HAP-1 (cell line): ENCODE data around the gene CFAP299.
"Not testable (repeated sequence)": the region's sequence is repeated elsewhere in the genome, so short reads cannot be mapped to it uniquely, and the experiment has no call there.

Experiments used
- DNase-seq, 2 experiments: peaks; one replicate each; pipeline ENCODE4 v3.0.0-alpha.2; 2016 to 2020; ENCODE audit warnings: low spot score in 2 of 2
- H3K27me3 ChIP-seq: fragments of 250-450 bp; sonication (Bioruptor Pico); 2 replicates; pipeline ENCODE4 v1.5.1; 2020; ENCODE audit warnings: low read depth, mild to moderate bottlenecking, moderate library complexity
- H3K36me3 ChIP-seq: fragments of 250-450 bp; sonication (Bioruptor Pico); replicated peaks from 2 replicates; pipeline ENCODE4 v1.5.1; 2020; ENCODE audit warnings: mild to moderate bottlenecking
- H3K4me1 ChIP-seq: fragments of 250-450 bp; sonication (Bioruptor Pico); 2 replicates; pipeline ENCODE4 v1.5.1; 2020; ENCODE audit warnings: mild to moderate bottlenecking
- H3K4me3 ChIP-seq: fragments of 250-450 bp; sonication (Bioruptor Pico); 2 replicates; pipeline ENCODE4 v1.5.1; 2020; ENCODE audit warnings: mild to moderate bottlenecking, moderate library complexity
- H3K9me3 ChIP-seq: fragments of 250-450 bp; sonication (Bioruptor Pico); 2 replicates; pipeline ENCODE4 v1.5.1; 2020; ENCODE audit warnings: mild to moderate bottlenecking, moderate library complexity
- in situ Hi-C: fragments of 300-500 bp; cut with MboI; formaldehyde crosslinking; loops from 3 replicates; pipeline ENCODE4 v1.14.3; 2020; ENCODE audit warnings: low sequenced_read_pairs, inconsistent platforms, mixed read lengths

The CFAP299 gene

DNA sequence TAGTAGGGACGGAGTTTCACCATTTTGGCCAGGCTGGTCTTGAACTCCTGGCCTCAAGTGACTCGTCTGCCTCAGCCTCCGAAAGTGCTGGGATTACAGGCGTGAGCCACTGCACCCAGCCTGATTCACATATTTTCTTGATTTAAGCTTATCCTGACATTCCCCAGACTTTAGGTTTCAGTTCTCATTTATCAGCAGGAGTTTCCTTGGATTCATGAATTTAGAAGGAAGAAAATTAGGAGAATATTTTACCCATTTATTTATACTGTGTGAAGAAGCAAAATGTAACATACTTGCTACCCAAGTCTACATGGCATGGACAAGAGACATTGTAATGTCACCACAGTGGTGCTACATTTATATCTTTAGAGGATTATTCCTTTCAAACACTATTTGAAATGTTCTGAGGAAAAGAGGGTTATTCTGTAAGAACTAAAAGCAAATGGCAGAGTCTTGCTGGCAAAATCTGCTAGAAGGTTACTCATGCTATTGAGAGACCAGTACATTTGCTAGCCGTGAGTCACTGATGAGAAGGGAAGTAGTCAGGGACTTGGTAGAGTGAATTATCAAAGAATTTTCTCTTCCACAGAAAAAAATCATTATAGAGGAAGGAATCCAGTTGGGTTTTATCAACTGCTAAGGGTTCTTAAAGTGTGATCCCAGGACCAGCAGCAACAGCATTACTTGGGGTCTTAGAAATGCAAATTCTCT is 26.1 kb upstream of the CFAP299 start:
- DNase-seq = no peak
- in situ Hi-C loops = no loop called here

DNA sequence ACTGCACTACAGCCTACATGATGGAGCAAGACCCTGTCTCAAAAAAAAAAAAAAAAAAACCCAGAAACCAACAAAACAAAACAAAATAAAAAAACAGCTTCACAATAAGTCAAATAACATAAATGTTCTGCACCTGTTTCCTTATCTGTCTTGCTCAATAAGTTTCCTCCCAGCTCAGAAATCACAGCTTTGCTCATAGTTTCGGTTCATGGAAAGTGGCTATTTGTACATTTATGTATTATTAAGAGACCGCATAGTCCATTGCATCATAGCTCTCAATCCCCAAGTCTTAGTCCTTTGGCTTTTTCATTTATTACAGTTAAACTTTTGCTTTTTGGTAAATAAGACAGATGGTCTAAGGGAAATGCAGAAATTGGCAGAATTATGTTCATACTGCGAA is 24.4 kb upstream of the CFAP299 start:
- peaks cover 37% of the 10 kb centered on the region for H3K4me1 ChIP-seq
- no peaks in the 10 kb centered on the region; the same call in none of the 2 replicates for H3K27me3 ChIP-seq
- H3K4me3 ChIP-seq = no peak overlapping the region
- H3K9me3 ChIP-seq = no peaks in the 10 kb centered on the region
- no peaks in the 10 kb centered on the region for H3K36me3 ChIP-seq
- no peak for DNase-seq
- in situ Hi-C loops = no loop called here

More for the DNA sequence above, 26.1 kb upstream of the CFAP299 start:
- H3K4me1 ChIP-seq = peaks cover 30% of the 10 kb centered on the region
- H3K9me3 ChIP-seq = no peaks in the 10 kb centered on the region
- no peaks in the 10 kb centered on the region; the same call in none of the 2 replicates for H3K27me3 ChIP-seq
- no peaks in the 10 kb centered on the region for H3K36me3 ChIP-seq
- no peak overlapping the region for H3K4me3 ChIP-seq

DNA sequence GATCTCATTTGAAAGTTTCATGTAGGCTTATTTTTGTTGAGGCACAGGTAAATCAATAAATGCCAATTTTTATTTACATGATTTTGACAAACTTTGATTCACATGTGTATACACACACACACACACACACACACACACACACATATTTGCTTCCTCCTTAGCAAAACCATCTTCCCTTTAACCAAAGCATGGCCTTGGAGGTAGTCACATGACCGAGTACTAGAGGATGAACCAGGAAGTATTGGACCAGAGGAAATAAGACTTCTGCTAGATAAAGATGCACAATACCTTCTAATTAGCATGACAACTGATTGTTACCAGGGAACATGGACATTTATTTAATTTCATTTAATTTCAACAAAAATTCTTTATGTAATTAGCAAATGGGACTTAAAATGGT is 23.4 kb upstream of the CFAP299 start:
- Histone ChIP-seq H3K4me3 (no peak overlapping the region), H3K4me1 (peaks cover 31% of the 10 kb centered on the region), H3K27me3 (no peaks in the 10 kb centered on the region; the same call in none of the 2 replicates), H3K36me3 (no peaks in the 10 kb centered on the region), H3K9me3 (no peaks in the 10 kb centered on the region)
- in situ Hi-C loops = no loop called here
- DNase-seq = no peak

DNA sequence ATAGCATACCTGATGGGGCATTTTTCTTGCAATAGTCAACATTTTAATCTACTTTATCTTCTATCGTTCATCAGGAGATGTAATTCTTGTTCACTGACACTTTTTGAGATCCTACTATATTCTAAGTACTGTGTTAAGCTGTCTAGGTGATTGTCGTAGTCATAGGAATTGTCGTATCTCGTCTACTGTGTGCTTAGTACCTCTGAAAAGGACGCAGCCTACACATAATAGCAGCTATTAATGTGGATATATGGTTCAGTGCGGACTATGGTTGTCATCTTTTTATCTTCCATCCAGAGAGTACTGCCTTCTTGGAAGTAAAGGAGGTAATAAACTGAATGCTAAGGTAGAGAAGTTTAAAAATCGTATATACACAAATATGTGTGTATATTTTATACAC is 21.9 kb upstream of the CFAP299 start:
- in situ Hi-C loops = no loop called here
- Histone ChIP-seq H3K36me3 (no peaks in the 10 kb centered on the region), H3K4me1 (peaks cover 16% of the 10 kb centered on the region), H3K9me3 (no peaks in the 10 kb centered on the region), H3K4me3 (no peak overlapping the region), H3K27me3 (no peaks in the 10 kb centered on the region; the same call in none of the 2 replicates)
- DNase-seq = no peak

DNA sequence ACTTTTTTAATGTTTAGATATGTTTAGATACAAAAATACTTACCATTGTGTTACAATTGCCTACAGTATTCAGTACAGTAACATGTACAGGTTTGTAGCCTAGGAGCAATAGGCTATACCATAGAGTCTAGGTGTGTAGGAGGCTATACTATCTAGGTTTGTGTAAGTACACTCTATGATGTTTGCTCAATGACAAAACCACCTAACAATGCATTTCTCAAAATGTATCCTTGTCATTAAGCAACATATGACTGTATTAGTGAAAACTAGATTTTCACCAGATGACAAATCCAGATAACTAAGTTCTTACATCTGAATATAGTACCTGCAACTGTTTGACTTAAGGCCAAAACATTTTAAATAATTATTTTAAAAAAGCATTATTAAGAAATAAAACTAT is 19.7 kb upstream of the CFAP299 start:
- H3K36me3 ChIP-seq, H3K27me3 ChIP-seq, in situ Hi-C loops, H3K9me3 ChIP-seq, H3K4me3 ChIP-seq, DNase-seq: not testable (repeated sequence)
- H3K4me1 ChIP-seq = peaks cover 13% of the 10 kb centered on the region

DNA sequence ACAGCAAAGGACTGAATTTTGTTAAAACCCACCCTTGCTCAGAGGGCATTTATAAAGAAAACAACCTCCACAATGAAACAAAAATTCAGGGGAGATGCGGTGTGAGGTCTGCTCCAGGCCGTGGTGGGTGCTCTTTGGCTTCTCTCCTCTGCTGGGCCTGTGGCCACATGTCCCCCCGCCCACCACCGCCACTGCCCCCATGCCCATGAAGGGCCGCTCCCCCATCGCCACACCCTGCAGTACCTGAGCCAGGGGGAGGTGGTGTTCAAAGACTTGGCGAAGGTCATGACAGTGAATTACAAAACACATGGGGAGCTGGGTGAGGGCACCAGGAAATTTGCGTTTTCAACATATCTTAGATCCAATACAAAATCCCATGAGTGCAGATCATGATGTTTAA is 14.2 kb upstream of the CFAP299 start:
- Histone ChIP-seq H3K9me3 (no peaks in the 10 kb centered on the region), H3K36me3 (no peaks in the 10 kb centered on the region), H3K27me3 (no peaks in the 10 kb centered on the region; the same call in 1 of the 2 replicates), H3K4me3 (no peak overlapping the region), H3K4me1 (no peaks in the 10 kb centered on the region)
- in situ Hi-C loops = no loop called here
- no peak for DNase-seq

DNA sequence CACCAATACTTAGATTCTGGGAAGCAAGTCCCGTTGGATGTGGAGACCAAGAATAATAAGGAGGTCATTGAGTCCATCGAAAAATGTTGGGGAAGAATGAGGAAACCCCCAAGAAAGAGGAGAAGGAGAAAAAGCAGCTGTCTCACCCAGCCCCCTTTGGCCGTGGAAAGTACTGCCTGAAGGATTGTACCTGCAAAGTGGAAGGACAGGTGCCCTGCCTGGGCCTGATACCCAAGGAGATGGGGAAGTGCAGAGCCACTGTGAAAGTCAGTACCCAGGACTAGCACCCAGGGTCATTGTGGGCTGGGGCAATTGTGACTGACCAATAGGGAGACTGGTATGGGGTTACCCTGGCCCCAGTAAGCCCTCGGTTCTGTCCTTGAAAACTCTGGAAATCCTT is 13.8 kb upstream of the CFAP299 start:
- Histone ChIP-seq H3K4me1 (no peaks in the 10 kb centered on the region), H3K27me3 (no peaks in the 10 kb centered on the region; the same call in 1 of the 2 replicates), H3K36me3 (no peaks in the 10 kb centered on the region), H3K9me3 (no peaks in the 10 kb centered on the region), H3K4me3 (no peak overlapping the region)
- in situ Hi-C loops = no loop called here
- no peak for DNase-seq

DNA sequence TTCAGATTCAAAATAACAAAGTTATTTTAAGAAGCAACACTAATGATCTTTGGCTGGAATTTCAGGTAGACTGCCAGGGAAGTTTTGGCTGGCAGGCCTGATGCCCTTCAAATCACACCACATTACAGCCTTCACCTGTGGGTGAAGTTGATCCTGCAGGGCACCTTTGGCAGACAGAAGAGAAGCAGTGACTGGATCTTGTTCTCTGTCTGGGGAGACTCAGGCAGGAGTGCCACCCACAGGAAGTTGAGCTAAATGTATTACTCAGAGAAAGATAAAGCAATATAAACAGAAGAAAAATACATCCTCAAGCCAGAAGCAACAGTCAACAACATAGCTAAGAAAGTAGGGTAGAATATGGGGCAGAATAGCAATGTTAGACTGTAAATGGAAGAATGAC is 12.8 kb upstream of the CFAP299 start:
- DNase-seq = no peak
- Histone ChIP-seq H3K36me3 (no peaks in the 10 kb centered on the region), H3K4me3 (no peak overlapping the region), H3K4me1 (no peaks in the 10 kb centered on the region), H3K9me3 (no peaks in the 10 kb centered on the region), H3K27me3 (no peaks in the 10 kb centered on the region)
- in situ Hi-C loops = no loop called here

DNA sequence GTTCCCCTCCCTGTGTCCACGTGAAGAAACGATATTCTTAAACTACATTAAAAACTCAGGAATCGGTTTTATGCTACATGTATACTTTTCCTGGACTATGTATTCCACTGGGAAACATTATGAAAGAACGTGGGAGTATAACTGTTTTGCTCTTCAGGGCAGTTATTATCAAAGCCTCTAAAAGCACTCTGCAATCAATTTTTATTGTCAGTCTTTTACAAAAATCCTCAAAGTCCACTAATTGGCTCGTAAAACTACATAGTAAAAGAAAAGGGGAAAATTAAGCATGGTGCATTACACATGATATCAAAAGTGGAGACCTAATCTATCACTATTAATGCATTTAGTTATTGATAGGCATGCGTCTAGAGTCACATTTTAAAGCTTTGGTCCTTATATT is 11.4 kb upstream of the CFAP299 start:
- Histone ChIP-seq H3K9me3 (no peaks in the 10 kb centered on the region), H3K27me3 (no peaks in the 10 kb centered on the region), H3K36me3 (no peaks in the 10 kb centered on the region), H3K4me3 (no peak overlapping the region), H3K4me1 (no peaks in the 10 kb centered on the region)
- in situ Hi-C loops = no loop called here
- DNase-seq = no peak

DNA sequence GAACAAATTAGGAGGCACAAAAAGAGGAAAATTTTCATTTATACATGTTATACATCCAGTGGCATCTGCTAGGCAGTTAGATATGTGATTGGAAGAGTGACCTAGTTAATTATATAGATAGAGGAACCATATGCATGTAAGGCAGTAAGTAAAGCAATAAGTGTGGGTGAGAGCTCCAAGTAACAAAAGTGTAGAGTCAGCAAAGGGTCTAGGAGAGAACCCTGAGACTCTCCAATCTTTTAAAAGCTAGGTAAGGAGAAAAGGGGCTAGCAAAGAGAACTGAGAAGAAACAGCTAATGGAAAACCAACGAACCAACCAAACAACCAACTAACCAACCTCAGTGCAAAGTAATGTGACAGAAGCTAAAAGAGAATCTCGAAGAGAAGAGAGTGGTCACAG is 3.8 kb upstream of the CFAP299 start:
- in situ Hi-C loops = loop anchor here (25.0 kb wide), 1 partner anchor 1394 kb away; the partner anchor contains the start of gene PAQR3
- no peak for DNase-seq
- H3K9me3 ChIP-seq = no peaks in the 10 kb centered on the region
- H3K4me3 ChIP-seq = no peak overlapping the region
- peaks cover 12% of the 10 kb centered on the region; the same call in 1 of the 2 replicates for H3K27me3 ChIP-seq
- peaks cover 5% of the 10 kb centered on the region for H3K4me1 ChIP-seq
- H3K36me3 ChIP-seq = no peaks in the 10 kb centered on the region

DNA sequence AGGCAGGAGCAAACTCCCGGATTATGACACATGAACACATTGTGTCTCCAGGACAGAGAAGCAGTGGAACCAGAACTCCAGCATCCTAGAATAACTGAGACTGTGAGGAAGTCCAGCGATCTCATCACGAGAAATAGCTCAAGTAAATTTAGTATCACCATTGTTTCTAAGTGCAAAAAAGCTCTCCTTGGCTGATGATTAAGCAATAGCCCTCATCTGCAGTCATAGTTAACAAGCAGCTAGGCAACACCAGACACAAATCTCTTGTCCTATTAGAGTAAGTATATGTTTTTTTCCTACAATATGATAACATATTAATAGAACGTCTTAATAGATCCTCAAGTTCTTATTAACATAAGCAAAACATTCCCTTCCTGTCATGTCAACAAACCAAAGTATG is 2.4 kb upstream of the CFAP299 start:
- H3K4me1 ChIP-seq = peaks cover 5% of the 10 kb centered on the region
- DNase-seq = no peak
- no peaks in the 10 kb centered on the region for H3K36me3 ChIP-seq
- peaks cover 12% of the 10 kb centered on the region; the same call in 1 of the 2 replicates for H3K27me3 ChIP-seq
- in situ Hi-C loops = loop anchor here (25.0 kb wide), 1 partner anchor 1396 kb away; the partner anchor contains the start of gene PAQR3
- no peaks in the 10 kb centered on the region for H3K9me3 ChIP-seq
- no peak overlapping the region for H3K4me3 ChIP-seq

DNA sequence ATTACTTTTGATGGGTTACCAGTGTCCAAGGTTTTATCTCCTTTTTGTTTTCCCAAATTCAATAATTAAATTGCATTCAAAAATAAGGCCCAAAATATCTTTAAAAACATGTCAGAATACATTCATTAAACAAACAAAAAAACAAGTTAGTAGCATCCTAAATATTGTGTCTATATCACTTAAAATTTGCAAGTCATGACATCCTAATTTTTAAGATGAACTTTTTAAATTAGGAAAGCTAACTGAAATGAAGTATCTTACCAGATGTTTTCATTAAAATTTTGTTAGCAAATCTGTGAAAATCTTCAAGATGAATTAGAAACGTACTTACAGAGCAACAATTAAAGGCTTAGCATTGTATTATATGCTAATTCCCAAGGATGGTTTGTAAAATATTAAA is 962 bp upstream of the CFAP299 start:
- no peak for DNase-seq
- Histone ChIP-seq H3K4me3 (no peak overlapping the region), H3K4me1 (peaks cover 5% of the 10 kb centered on the region), H3K27me3 (peaks cover 11% of the 10 kb centered on the region; the same call in 1 of the 2 replicates), H3K9me3 (no peaks in the 10 kb centered on the region), H3K36me3 (no peaks in the 10 kb centered on the region)
- in situ Hi-C loops = loop anchor here (25.0 kb wide), 1 partner anchor 1397 kb away; the partner anchor contains the start of gene PAQR3

DNA sequence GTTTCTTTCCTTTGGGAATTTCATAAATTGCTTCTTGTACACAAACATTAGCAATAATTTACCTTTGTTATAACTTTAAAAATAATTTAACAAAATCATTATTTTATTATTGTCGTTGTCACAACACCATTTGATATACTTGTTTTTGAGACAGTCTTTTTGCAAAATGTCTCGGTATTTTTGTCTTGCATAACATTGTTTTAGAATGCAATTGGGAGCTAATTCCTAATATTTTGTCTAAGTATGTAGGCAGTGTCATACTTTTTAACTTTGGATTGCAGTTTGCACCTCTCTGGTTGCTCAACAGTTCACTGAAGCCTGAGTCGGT is 340 bp upstream of the CFAP299 start:
- Histone ChIP-seq H3K9me3 (no peaks in the 10 kb centered on the region), H3K36me3 (no peaks in the 10 kb centered on the region), H3K4me3 (peak overlapping the region; percentile 40), H3K4me1 (peaks cover 5% of the 10 kb centered on the region), H3K27me3 (0 out of 2 replicates have a peak, but pooled peaks cover 5% of the 10 kb centered on the region)
- DNase-seq = no peak
- in situ Hi-C loops = loop anchor here (25.0 kb wide), 1 partner anchor 1398 kb away; the partner anchor contains the start of gene PAQR3

DNA sequence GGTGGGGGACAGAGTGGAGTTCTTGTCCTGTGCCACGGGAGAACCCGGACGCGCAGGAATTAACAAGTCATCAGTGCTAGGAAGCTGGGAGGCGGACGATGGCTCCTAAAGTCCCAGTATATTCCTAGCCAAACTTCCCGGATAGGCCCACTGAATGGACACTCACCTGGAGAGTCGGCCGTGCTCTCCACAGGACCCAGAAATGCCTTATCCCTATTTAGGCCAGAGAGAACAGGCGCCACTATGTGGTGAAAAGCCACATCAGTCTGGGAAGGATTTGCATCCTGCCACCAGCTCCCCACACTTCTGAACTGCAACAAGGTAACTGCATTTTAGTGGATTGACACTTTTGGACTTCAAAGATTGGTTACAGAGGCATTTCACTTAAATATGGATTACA is 1.1 kb downstream of the CFAP299 start:
- in situ Hi-C loops = loop anchor here (25.0 kb wide), 1 partner anchor 1399 kb away; the partner anchor contains the start of gene PAQR3
- H3K4me3 ChIP-seq = no peak overlapping the region
- peak; percentile 38 to 46 for DNase-seq

More for the DNA sequence above, 1.1 kb downstream of the CFAP299 start:
- H3K27me3 ChIP-seq = 0 out of 2 replicates have a peak, but pooled peaks cover 5% of the 10 kb centered on the region
- peaks cover 5% of the 10 kb centered on the region for H3K4me1 ChIP-seq
- no peaks in the 10 kb centered on the region for H3K36me3 ChIP-seq
- no peaks in the 10 kb centered on the region for H3K9me3 ChIP-seq
